OCI-LY3 (cell line): ENCODE measurements around the gene ADAR.

Experiments
- CTCF ChIP-seq: fragments of 200-600, 300-600 bp; sonication (generic); IDR thresholded peaks from 2 replicates; pipeline ENCODE4 v1.5.1; 2014; ENCODE audit warnings: antibody characterized with exemption, low read length, low read depth
- EZH2phosphoT487 ChIP-seq: fragments of 200-600 bp; shearing (Covaris generic); IDR thresholded peaks from 2 replicates; pipeline ENCODE4 v1.6.1; 2018; ENCODE audit warnings: antibody characterized with exemption, mixed run types, low read depth

GRCh38 chr1:154626456-154627256, 18.7 kb upstream of the ADAR start:
- TF ChIP-seq CTCF, result no peak
- no peak for TF ChIP-seq EZH2phosphoT487
